Osteoblast (primary cell): ENCODE results near the gene CD40. TPM values are rescaled to one million over a fixed set of nuclear protein-coding genes. Genes with fewer than 3 reads are reported as not detected.

Experiments
- DNase-seq: peaks from one replicate; pipeline ENCODE4 v3.0.0; 2011; ENCODE audit warnings: low spot score, mixed read lengths; ENCODE audit not compliant: insufficient read length; ENCODE audit errors: missing footprints
- H2AFZ ChIP-seq: 2 replicates; pipeline ENCODE4 v1.6.0; 2011; ENCODE audit warnings: mild to moderate bottlenecking, low read length
- H3K27ac ChIP-seq: 2 replicates; pipeline ENCODE4 v1.5.1; 2011; ENCODE audit warnings: mild to moderate bottlenecking, low read depth, low read length, moderate library complexity
- H3K27me3 ChIP-seq: 2 replicates; pipeline ENCODE4 v1.6.0; 2012; ENCODE audit warnings: mild to moderate bottlenecking, control low read depth, inconsistent platforms, low read length, moderate library complexity; ENCODE audit not compliant: insufficient read depth
- H3K36me3 ChIP-seq: 2 replicates; pipeline ENCODE4 v1.5.1; 2011; ENCODE audit warnings: mild to moderate bottlenecking, low read length, control low read depth, moderate library complexity; ENCODE audit not compliant: insufficient read depth
- H3K4me1 ChIP-seq: 2 replicates; pipeline ENCODE4 v1.5.1; 2011; ENCODE audit warnings: mild to moderate bottlenecking, low read length, control low read depth, moderate library complexity; ENCODE audit not compliant: insufficient read depth
- H3K4me2 ChIP-seq: 2 replicates; pipeline ENCODE4 v1.6.0; 2011; ENCODE audit warnings: mild to moderate bottlenecking, low read length; ENCODE audit not compliant: insufficient read depth
- H3K4me3 ChIP-seq: fragments of 200-600 bp; sonication (generic); 3 replicates; pipeline ENCODE4 v1.5.1; 2012; ENCODE audit warnings: mild to moderate bottlenecking, low read length, inconsistent platforms; ENCODE audit not compliant: insufficient read depth
- H3K79me2 ChIP-seq: 2 replicates; pipeline ENCODE4 v1.6.0; 2012; ENCODE audit warnings: mild to moderate bottlenecking, low read length, control low read depth, inconsistent platforms; ENCODE audit not compliant: insufficient read depth
- H3K9me3 ChIP-seq: 2 replicates; pipeline ENCODE4 v1.5.1; 2011; ENCODE audit warnings: low read depth, low read length, control low read depth
- H4K20me1 ChIP-seq: 2 replicates; pipeline ENCODE4 v1.6.0; 2012; ENCODE audit warnings: mild to moderate bottlenecking, low read length, control low read depth; ENCODE audit not compliant: insufficient read depth
- CTCF ChIP-seq: IDR thresholded peaks from 2 replicates; pipeline ENCODE4 v1.5.1; 2011; ENCODE audit warnings: mild to moderate bottlenecking, low read depth, low read length, moderate library complexity; ENCODE audit errors: extremely low read depth
- total RNA-seq: library from RNA; depleted of rRNA; stranded (reverse); fragments of >200 nt; gene quantifications from 2 replicates; pipeline ENCODE4 v1.2.3, GENCODE V29; 2012

CD40 gene
- total RNA-seq, 1 donor, result 2.5 TPM

- no peaks in the 10 kb centered on the region for H3K9me3 ChIP-seq
- no peak overlapping the region for H3K4me2 ChIP-seq
- H4K20me1 ChIP-seq, result no peaks in the 10 kb centered on the region
- peaks cover 32% of the 10 kb centered on the region for H3K27me3 ChIP-seq
- no peak for TF ChIP-seq CTCF
- H2AFZ ChIP-seq, result no peak overlapping the region
- H3K36me3 ChIP-seq, result no peaks in the 10 kb centered on the region
- H3K4me1 ChIP-seq, result no peaks in the 10 kb centered on the region
- no peak overlapping the region for H3K27ac ChIP-seq
- no peaks in the 10 kb centered on the region for H3K79me2 ChIP-seq
- no peak overlapping the region for H3K4me3 ChIP-seq
- DNase-seq, result no peak
Observed at GRCh38 chr20:46171476-46171875, 53.4 kb downstream of the CD40 start.

GRCh38 chr20:46171909-46172308 lies 53.8 kb downstream of the CD40 start:
- H3K36me3 ChIP-seq, result no peaks in the 10 kb centered on the region
- H2AFZ ChIP-seq, result no peak overlapping the region
- peaks cover 33% of the 10 kb centered on the region for H3K27me3 ChIP-seq
- no peak for DNase-seq
- no peak overlapping the region for H3K27ac ChIP-seq
- H3K79me2 ChIP-seq, result no peaks in the 10 kb centered on the region
- H3K4me2 ChIP-seq, result no peak overlapping the region
- no peaks in the 10 kb centered on the region for H4K20me1 ChIP-seq
- no peaks in the 10 kb centered on the region for H3K9me3 ChIP-seq
- no peak overlapping the region for H3K4me3 ChIP-seq
- no peak for TF ChIP-seq CTCF
- no peaks in the 10 kb centered on the region for H3K4me1 ChIP-seq

DNA sequence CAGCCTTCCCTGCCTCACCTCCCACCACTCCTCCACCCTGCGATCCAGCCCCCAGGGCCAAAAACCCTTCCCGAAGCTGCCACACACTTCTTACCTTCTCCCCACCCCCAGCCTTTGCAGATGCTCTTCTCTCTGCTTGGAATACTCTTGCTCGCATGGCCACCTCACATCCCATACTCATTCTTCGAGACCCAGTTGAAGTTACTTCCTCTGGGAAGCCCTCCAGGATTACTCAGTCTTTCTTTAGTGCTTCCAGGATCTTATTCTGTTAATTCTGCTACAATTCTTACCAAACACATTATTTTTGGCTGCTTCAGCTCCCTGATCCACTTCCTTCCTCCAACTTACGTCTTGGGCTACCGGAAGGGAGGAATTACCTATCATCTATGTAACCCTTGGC lies 54.3 kb downstream of the CD40 start:
- Histone ChIP-seq H3K9me3 (no peaks in the 10 kb centered on the region), H4K20me1 (no peaks in the 10 kb centered on the region), H2AFZ (no peak overlapping the region), H3K4me3 (no peak overlapping the region), H3K4me2 (no peak overlapping the region), H3K27me3 (peaks cover 33% of the 10 kb centered on the region), H3K27ac (no peak overlapping the region), H3K79me2 (no peaks in the 10 kb centered on the region), H3K36me3 (no peaks in the 10 kb centered on the region), H3K4me1 (no peaks in the 10 kb centered on the region)
- no peak for DNase-seq
- TF ChIP-seq CTCF, result no peak

DNA sequence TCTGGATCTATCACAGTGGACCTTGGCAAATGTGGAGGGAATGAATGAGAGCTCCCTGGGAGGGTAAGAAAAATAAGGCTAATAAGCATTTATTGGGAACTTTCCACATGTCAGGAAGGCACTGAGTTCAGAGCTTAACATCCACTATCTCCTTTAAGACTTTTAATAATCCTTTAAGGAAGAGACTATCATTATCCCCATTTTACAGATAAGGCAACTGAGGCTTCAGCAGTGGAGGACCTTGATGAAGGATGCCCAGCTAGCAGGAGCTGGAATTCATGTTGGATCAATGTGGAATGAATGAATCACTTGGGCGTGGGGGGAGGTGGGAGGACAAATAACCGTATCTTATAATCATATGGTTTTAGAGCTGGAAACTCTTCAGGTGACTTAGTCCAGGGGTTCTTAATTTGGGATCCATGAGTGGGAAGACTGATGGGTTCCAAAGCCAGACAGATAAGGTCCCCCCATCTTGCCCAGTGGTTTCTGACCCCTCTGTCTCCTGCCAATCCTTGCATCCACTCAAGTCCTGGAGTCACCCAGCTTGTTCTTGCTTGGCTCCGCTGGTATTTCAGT lies 54.9 kb downstream of the CD40 start:
- no peak overlapping the region for H3K4me2 ChIP-seq
- H3K36me3 ChIP-seq, result no peaks in the 10 kb centered on the region
- DNase-seq, result no peak
- no peak overlapping the region for H3K4me3 ChIP-seq
- H3K9me3 ChIP-seq, result no peaks in the 10 kb centered on the region
- H3K27ac ChIP-seq, result no peak overlapping the region
- TF ChIP-seq CTCF, result no peak
- no peaks in the 10 kb centered on the region for H3K79me2 ChIP-seq
- H2AFZ ChIP-seq, result no peak overlapping the region
- H4K20me1 ChIP-seq, result no peaks in the 10 kb centered on the region
- H3K27me3 ChIP-seq, result peaks cover 33% of the 10 kb centered on the region
- H3K4me1 ChIP-seq, result no peaks in the 10 kb centered on the region
